Fibroblast of the aortic adventitia (primary cell): ENCODE data around the gene ELMO1. TPM values are rescaled to one million over a fixed set of nuclear protein-coding genes. Genes with fewer than 3 reads are reported as not detected.

Source experiments
- DNase-seq: peaks from one replicate; pipeline ENCODE4 v3.0.0-alpha.2; 2010; ENCODE audit warnings: low read depth
- H3K4me3 ChIP-seq: 2 replicates; pipeline ENCODE4 v1.5.1; 2011; ENCODE audit warnings: low read depth, mild to moderate bottlenecking, control low read depth, low read length, moderate library complexity
- total RNA-seq: library from RNA; depleted of rRNA; stranded (reverse); fragments of >200 nt; gene quantifications from 2 replicates; pipeline ENCODE4 v1.2.3, GENCODE V29; 2012; ENCODE audit warnings: low replicate concordance
- TF ChIP-seq, protein P1 (sequence below): IDR thresholded peaks from 2 replicates; pipeline ENCODE4 v1.5.1; 2011; ENCODE audit warnings: mild to moderate bottlenecking, low read length, control low read depth, inconsistent platforms; ENCODE audit not compliant: insufficient read depth

ELMO1 gene
- total RNA-seq, 1 donor, result 1.3 TPM

- TF ChIP-seq, protein P1, sequence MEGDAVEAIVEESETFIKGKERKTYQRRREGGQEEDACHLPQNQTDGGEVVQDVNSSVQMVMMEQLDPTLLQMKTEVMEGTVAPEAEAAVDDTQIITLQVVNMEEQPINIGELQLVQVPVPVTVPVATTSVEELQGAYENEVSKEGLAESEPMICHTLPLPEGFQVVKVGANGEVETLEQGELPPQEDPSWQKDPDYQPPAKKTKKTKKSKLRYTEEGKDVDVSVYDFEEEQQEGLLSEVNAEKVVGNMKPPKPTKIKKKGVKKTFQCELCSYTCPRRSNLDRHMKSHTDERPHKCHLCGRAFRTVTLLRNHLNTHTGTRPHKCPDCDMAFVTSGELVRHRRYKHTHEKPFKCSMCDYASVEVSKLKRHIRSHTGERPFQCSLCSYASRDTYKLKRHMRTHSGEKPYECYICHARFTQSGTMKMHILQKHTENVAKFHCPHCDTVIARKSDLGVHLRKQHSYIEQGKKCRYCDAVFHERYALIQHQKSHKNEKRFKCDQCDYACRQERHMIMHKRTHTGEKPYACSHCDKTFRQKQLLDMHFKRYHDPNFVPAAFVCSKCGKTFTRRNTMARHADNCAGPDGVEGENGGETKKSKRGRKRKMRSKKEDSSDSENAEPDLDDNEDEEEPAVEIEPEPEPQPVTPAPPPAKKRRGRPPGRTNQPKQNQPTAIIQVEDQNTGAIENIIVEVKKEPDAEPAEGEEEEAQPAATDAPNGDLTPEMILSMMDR, result no peak
- DNase-seq, result no peak
- no peak overlapping the region for H3K4me3 ChIP-seq
Measured at GRCh38 chr7:37117292-37117691, 331.4 kb downstream of the ELMO1 start.

DNA sequence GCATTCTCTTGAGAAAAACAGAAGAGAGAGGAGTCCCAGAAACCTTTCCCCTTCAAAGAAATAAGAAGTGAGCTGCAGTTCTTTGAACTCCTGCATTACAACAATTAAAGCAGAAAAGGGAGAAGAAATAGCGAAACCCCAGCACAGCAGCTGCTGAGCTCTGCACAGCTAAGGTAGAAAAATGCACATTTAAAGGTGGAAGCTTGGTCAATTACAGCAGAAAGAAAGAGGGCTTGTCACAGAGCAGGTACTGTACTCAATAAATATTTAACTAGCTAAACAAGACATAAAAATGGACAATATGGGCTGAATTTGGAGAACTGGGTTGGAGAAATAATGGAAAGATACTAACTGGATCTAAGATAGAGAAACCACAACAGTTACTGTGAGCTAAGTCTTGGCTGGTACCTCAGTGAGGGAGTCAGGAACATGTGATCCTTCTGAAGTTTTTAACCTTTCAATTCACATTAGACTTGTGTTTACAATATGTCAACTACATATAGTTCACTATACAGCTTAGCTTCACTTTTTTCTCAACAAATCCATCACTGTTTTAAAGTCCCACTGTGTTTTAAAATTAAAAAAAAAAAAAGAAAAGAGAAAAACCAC, 332.5 kb downstream of the ELMO1 start:
- TF ChIP-seq, protein P1, result no peak
- no peak overlapping the region for H3K4me3 ChIP-seq
- no peak for DNase-seq

DNA sequence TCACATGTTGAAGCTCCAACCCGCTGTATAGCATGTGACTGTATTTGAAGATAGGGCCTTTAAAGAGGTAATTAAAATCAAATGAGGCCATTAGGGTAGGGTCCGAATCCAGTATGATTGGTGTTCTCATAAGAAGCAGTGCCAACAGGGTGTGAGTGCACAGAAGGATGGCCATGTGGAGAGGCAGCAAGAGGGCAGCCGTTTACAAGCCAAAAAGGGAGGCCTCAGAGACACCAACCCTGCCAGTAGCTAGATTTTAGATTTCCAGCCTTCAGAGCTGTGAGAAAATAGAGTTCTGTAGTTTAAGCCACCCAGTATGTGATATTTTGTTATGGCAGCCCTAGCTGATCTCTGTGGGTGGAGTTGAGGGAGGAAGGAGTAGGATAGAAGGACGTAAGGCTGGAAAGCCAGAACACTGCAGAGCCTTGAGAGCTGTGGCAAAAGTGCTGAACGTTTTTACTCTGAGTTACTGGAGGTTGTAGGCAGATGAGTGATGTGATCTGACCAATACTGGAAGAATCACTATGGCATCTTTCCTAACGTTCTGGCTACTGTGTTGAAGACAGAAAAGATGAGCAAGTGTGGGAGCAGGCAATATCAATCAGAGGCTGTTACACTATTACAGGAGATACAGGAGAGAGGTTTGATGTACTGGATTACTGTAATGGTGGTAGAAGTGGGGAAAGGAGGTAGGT, 334.9 kb downstream of the ELMO1 start:
- H3K4me3 ChIP-seq, result no peak overlapping the region
- TF ChIP-seq, protein P1, result no peak
- no peak for DNase-seq

- no peak overlapping the region for H3K4me3 ChIP-seq
- TF ChIP-seq, protein P1, result no peak
- DNase-seq, result no peak
Measured at GRCh38 chr7:37112876-37113275, 335.8 kb downstream of the ELMO1 start.

DNA sequence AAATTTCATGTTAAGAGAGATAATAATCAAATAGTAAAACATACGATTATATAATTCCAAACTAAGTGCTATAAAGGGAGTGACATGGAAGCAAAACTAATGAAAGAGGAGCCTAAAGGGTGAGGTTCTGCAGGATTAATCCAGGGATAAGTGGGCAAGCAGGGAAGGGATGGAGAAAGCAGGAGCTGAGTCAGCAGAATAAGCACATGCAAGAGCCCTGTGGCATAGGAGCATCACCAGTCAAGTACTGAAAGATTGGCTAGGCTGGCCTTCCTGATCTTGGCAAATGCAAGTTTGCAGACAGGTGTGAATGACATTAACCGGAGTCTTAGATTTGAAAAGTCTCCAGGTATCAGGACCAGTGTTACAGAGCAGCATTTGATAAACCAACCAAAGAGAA, 336.4 kb downstream of the ELMO1 start:
- no peak for DNase-seq
- TF ChIP-seq, protein P1, result no peak
- no peak overlapping the region for H3K4me3 ChIP-seq

- TF ChIP-seq, protein P1, result no peak
- no peak overlapping the region for H3K4me3 ChIP-seq
- DNase-seq, result no peak
Measured at GRCh38 chr7:37111459-37111858, 337.2 kb downstream of the ELMO1 start.
